ENCODE data around the gene ZFP36L1.

Gene ZFP36L1

GRCh38 chr14:68741477-68741791, 51.4 kb downstream of the ZFP36L1 start:
- TF ChIP-seq CTCF (IDR thresholded peaks at IDR 0.05; ENCODE audit: control extremely low read depth, extremely low read depth, low read depth, missing control alignments): no peak
- POLR2A ChIA-PET: no interaction called here
- CTCF ChIA-PET: no interaction called here
- no peak for DNase-seq (ENCODE audit: extremely low spot score)

DNA sequence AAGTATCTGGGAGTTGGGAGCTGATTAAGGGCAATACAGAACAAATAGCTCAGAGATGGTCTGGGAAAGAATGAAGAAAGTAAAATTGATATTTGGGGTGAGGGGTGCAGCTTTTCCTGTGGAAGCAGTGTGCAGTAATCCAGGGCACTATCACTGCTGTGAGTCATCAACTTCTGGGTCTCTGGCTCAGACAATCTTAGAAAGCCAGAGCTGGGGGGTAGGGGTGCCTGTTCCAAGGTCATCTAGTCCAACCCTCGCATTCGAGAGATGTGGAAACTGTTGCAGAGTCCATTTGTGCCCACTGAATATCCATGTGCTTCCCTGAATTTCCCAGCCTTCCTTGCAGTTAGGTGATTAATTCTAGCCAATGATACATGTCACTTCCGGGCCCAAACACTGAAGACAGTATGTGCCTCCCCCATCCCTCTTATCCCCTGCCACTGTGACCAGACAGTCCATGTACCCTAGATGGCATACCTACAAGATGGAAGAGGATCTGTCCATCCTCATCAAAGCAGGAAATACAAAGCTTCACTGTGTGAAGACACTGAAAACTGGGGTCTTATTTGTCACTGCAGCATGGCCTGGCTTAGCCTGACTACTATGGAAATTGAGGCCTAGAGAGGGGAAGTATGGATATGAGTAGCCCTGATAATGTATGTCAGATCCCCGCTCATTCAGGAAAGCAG, 51.9 kb downstream of the ZFP36L1 start:
- no peak for TF ChIP-seq CTCF (IDR thresholded peaks at IDR 0.05; ENCODE audit: control extremely low read depth, extremely low read depth, low read depth, missing control alignments)
- CTCF ChIA-PET: no interaction called here
- POLR2A ChIA-PET: no interaction called here
- no peak for DNase-seq (ENCODE audit: extremely low spot score)

GRCh38 chr14:68739701-68740100, 53.2 kb downstream of the ZFP36L1 start:
- no peak for TF ChIP-seq CTCF (IDR thresholded peaks at IDR 0.05; ENCODE audit: control extremely low read depth, extremely low read depth, low read depth, missing control alignments)
- ChIA-PET CTCF (interaction anchor here (0.9 to 1.5 kb wide), 2 partner anchors 49 to 85 kb away, joined by 3 to 4 read pairs; no protein-coding TSS in a partner anchor), POLR2A (no interaction called here)
- DNase-seq (ENCODE audit: extremely low spot score): no peak

GRCh38 chr14:68738559-68738958, 54.3 kb downstream of the ZFP36L1 start:
- POLR2A ChIA-PET: no interaction called here
- no peak for TF ChIP-seq CTCF (IDR thresholded peaks at IDR 0.05; ENCODE audit: control extremely low read depth, extremely low read depth, low read depth, missing control alignments)
- CTCF ChIA-PET: no interaction called here

More at GRCh38 chr14:68738559-68738958, 54.3 kb downstream of the ZFP36L1 start:
- no peak for DNase-seq (ENCODE audit: extremely low spot score)
